HCT116 (cell line): ENCODE measurements around the gene MYH15.

ENCODE experiments used
- ATF3 ChIP-seq: IDR thresholded peaks from 2 replicates; pipeline ENCODE4 v1.6.1; 2012
- CBX3 ChIP-seq: IDR thresholded peaks from 2 replicates; pipeline ENCODE4 v1.6.1; 2012; ENCODE audit warnings: low read depth
- CEBPB ChIP-seq: IDR thresholded peaks from 2 replicates; pipeline ENCODE4 v1.6.1; 2012; ENCODE audit warnings: low read depth
- CTCF ChIP-seq, 3 experiments: fragments of 200-600 bp in 1 of 3; sonication (generic) in 1 of 3; IDR thresholded peaks in 2 of 3; conservative IDR thresholded peaks in 1 of 3; 2 replicates each; pipeline ENCODE4 v1.5.1; 2012 to 2017; ENCODE audit warnings: low read depth in 2 of 3, low read length in 2 of 3, antibody characterized with exemption in 1 of 3, borderline replicate concordance in 1 of 3, control low read depth in 1 of 3, mild to moderate bottlenecking in 1 of 3, mixed read lengths in 1 of 3, mixed run types in 1 of 3, moderate library complexity in 1 of 3; ENCODE audit not compliant: insufficient read depth in 1 of 3
- EGR1 ChIP-seq: IDR thresholded peaks from 2 replicates; pipeline ENCODE4 v1.6.1; 2012; ENCODE audit warnings: low read depth
- EZH2 ChIP-seq: fragments of 200-600 bp; sonication (generic); IDR thresholded peaks from 2 replicates; pipeline ENCODE4 v1.6.1; 2017; ENCODE audit warnings: antibody characterized with exemption, mixed run types
- FOSL1 ChIP-seq: IDR thresholded peaks from 2 replicates; pipeline ENCODE4 v1.6.1; 2012; ENCODE audit warnings: low read depth
- POLR2A ChIP-seq: IDR thresholded peaks from 2 replicates; pipeline ENCODE4 v1.7.0; 2011; ENCODE audit warnings: borderline replicate concordance; ENCODE audit not compliant: insufficient read depth, insufficient read length; ENCODE audit errors: extremely low read depth
- SRF ChIP-seq: IDR thresholded peaks from 2 replicates; pipeline ENCODE4 v1.6.1; 2012; ENCODE audit warnings: low read depth
- ZBTB33 ChIP-seq: IDR thresholded peaks from 2 replicates; pipeline ENCODE4 v1.6.1; 2011; ENCODE audit warnings: mild to moderate bottlenecking, low read length, moderate library complexity; ENCODE audit not compliant: insufficient replicate concordance; ENCODE audit errors: extremely low read depth
- TF ChIP-seq, protein P1 (sequence below): IDR thresholded peaks from 2 replicates; pipeline ENCODE4 v1.6.1; 2012; ENCODE audit warnings: low read depth

- TF ChIP-seq ZBTB33 (no peak), CTCF (IDR thresholded peaks at IDR 0.05 in 2 of 3, conservative IDR thresholded peaks at IDR 0.05 in 1 of 3; ENCODE audit: borderline replicate concordance in 1 of 3, insufficient read depth in 1 of 3, low read depth in 2 of 3, low read length in 2 of 3) (no peak), EGR1 (no peak), POLR2A (no peak), SRF (no peak), EZH2 (no peak), CBX3 (no peak), FOSL1 (no peak), ATF3 (no peak), CEBPB (no peak)
- TF ChIP-seq, protein P1, sequence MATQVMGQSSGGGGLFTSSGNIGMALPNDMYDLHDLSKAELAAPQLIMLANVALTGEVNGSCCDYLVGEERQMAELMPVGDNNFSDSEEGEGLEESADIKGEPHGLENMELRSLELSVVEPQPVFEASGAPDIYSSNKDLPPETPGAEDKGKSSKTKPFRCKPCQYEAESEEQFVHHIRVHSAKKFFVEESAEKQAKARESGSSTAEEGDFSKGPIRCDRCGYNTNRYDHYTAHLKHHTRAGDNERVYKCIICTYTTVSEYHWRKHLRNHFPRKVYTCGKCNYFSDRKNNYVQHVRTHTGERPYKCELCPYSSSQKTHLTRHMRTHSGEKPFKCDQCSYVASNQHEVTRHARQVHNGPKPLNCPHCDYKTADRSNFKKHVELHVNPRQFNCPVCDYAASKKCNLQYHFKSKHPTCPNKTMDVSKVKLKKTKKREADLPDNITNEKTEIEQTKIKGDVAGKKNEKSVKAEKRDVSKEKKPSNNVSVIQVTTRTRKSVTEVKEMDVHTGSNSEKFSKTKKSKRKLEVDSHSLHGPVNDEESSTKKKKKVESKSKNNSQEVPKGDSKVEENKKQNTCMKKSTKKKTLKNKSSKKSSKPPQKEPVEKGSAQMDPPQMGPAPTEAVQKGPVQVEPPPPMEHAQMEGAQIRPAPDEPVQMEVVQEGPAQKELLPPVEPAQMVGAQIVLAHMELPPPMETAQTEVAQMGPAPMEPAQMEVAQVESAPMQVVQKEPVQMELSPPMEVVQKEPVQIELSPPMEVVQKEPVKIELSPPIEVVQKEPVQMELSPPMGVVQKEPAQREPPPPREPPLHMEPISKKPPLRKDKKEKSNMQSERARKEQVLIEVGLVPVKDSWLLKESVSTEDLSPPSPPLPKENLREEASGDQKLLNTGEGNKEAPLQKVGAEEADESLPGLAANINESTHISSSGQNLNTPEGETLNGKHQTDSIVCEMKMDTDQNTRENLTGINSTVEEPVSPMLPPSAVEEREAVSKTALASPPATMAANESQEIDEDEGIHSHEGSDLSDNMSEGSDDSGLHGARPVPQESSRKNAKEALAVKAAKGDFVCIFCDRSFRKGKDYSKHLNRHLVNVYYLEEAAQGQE: no peak
Measured at GRCh38 chr3:108338901-108339545, 171.4 kb downstream of the MYH15 start.
